ENCODE results near the gene PRR19. TPM values are rescaled to one million over a fixed set of nuclear protein-coding genes. Genes with fewer than 3 reads are reported as not detected.
A peak's percentile ranks its signal among the peaks of the same experiment; 100 is the strongest.

The PRR19 gene
- total RNA-seq, 4 donors from 2014 or later: 0.30 to 0.44 TPM; not detected in 2

DNA sequence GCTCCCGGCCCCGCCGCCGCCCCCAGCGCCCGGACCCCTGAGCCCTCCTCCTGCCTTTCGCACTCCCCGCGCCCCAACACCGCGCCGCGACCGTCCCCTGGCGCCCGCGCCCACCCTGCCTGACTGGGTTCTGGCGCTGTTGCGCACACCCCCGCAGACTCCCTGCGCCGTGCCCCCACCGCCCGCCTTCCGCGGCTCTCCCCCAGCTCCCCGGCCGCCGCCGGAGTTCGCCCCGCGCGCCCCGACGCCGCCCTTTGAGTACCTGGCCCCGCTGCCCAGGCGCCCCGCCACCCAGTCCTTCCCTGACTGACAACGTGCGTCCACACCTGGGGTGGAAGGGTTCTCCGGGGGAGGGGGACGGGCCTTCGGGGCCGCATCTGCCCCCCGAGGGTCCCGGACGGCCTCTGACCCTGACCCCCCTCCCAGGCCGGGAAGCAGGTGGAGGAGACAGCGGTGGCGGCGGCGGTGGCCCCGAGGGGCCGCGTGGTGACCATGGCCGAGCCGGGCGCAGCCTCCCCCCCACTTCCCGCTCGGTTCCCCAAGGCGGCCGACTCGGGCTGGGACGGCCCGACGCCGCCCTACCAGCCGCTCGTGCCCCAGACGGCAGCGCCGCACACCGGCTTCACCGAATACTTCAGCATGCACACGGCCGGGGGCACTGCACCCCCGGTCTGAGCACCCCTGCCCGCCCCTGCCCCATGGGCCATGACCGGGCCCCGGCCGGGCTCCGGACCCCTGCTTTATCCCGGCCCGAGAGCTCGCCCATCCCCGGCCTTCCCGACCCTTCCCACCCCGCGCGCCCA is 22.1 kb downstream of the PRR19 start:
- no peak for DNase-seq (ENCODE audit: low spot score in 2 of 2)
- Histone ChIP-seq H3K36me3 (no peaks in the 10 kb centered on the region), H3K4me3 (peak overlapping the region in 2 of 4 donors; percentile 29 to 79), H3K9me3 (no peaks in the 10 kb centered on the region), H3K4me1 (peaks cover 0 to 45% (median 22%) of the 10 kb centered on the region in 4 donors), H3K27ac (no peak overlapping the region), H3K27me3 (peaks cover 0 to 33% of the 10 kb centered on the region in 2 donors)
- 2 to 6% methylated on average over 22 to 29 of the region's 92 CpGs for WGBS, 2 donors
- no peak for TF ChIP-seq EP300 (IDR thresholded peaks at IDR 0.05)
- TF ChIP-seq, protein P1, sequence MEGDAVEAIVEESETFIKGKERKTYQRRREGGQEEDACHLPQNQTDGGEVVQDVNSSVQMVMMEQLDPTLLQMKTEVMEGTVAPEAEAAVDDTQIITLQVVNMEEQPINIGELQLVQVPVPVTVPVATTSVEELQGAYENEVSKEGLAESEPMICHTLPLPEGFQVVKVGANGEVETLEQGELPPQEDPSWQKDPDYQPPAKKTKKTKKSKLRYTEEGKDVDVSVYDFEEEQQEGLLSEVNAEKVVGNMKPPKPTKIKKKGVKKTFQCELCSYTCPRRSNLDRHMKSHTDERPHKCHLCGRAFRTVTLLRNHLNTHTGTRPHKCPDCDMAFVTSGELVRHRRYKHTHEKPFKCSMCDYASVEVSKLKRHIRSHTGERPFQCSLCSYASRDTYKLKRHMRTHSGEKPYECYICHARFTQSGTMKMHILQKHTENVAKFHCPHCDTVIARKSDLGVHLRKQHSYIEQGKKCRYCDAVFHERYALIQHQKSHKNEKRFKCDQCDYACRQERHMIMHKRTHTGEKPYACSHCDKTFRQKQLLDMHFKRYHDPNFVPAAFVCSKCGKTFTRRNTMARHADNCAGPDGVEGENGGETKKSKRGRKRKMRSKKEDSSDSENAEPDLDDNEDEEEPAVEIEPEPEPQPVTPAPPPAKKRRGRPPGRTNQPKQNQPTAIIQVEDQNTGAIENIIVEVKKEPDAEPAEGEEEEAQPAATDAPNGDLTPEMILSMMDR (IDR thresholded peaks at IDR 0.05): no peak

DNA sequence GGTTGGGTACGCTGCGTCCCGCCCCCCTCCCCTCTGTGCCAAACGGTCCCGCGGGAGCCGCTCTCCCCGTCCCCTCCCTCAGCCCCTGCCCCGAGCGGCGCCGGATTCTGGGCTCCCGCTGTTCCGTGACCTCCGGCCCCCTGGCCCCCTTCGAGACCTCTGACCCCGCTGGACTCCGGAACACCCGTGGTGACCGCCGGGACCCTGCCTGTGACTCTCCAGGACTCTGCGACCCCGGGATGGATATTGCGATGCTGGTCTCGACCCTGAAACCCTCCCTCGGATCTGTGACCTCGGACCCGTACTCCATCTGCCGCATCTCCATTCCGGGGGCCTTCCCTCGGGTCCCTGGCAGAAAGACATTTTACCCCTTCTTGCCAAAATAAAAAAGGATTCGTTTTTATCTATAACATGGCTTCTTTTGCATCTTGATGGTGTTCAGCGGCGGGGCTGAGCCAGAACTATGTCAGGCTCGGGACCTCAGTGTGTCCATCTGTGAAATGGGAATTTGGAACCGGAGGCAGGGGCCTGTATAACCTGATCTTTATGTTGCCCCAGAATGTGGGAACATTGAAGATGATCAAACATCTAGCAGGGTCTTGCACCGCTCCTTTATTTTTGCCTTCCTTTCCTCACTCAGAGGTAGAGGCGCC is 22.8 kb downstream of the PRR19 start:
- H3K27ac ChIP-seq: no peak overlapping the region
- WGBS, 2 donors: 3 to 4% methylated on average over 19 to 28 of the region's 38 CpGs
- no peaks in the 10 kb centered on the region for H3K36me3 ChIP-seq
- DNase-seq (ENCODE audit: low spot score in 2 of 2): no peak
- peak overlapping the region in 3 of 4 donors; percentile 29 to 79 (median 59) for H3K4me3 ChIP-seq
- H3K9me3 ChIP-seq: no peaks in the 10 kb centered on the region
- peaks cover 0 to 33% of the 10 kb centered on the region in 2 donors for H3K27me3 ChIP-seq
- peaks cover 0 to 52% (median 22%) of the 10 kb centered on the region in 4 donors for H3K4me1 ChIP-seq
- TF ChIP-seq POLR2A (IDR thresholded peaks at IDR 0.05): peak in 1 of 2 donors; percentile 3
- TF ChIP-seq, protein P1 (IDR thresholded peaks at IDR 0.05): peak in 2 of 5 experiments; percentile 74 to 90
- no peak for TF ChIP-seq EP300 (IDR thresholded peaks at IDR 0.05)

DNA sequence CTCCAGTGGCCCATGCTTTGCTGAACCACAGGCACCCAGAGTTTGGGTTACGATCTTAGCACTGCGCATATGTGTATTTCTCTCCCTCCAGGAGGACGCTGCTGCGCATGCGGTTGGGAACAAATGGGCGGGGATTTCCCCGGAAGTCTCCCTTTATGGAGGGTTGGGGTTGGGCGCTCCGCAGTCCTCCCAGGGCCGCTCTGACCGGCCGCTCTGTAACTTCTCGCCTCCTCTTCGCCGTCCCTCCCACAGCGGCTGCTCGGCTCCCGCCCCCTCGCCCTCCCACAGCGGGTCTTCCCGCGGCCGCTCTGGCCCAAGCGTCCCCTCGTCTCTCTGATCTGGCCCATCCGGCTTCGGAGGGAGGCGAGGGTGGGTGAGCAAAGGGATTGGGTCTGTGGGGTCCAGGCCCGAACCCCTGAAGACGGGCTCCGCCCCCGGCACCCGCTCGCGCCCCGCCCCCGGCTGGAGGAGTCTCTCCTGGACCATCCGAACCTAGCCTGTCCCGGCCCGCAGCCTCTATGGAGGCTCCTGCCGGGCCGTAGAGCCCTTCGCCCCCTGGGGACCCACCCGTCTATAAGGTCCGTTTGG is 23.5 kb downstream of the PRR19 start, which contains the start of gene MEGF8:
Gene MEGF8 (plus strand): TSS at position 328 of the 588 bp plus-strand sequence. CDS start 609 bp downstream, outside the sequence.
- H3K27ac ChIP-seq: peak within 1 kb of the TSS; percentile 21 to 91 (median 78)
- TF ChIP-seq POLR2A (IDR thresholded peaks at IDR 0.05) (peak in 1 of 2 donors; percentile 73), EP300 (IDR thresholded peaks at IDR 0.05) (peak; percentile 84 to 95)
- TF ChIP-seq, protein P1 (IDR thresholded peaks at IDR 0.05): peak in 4 of 5 experiments; percentile 4 to 92 (median 84)
- H3K9me3 ChIP-seq: no peaks in the 10 kb centered on the region
- H3K4me1 ChIP-seq: peaks cover 0 to 58% (median 22%) of the 10 kb centered on the region in 4 donors
- peak; percentile 92 to 98 for DNase-seq (ENCODE audit: low spot score in 2 of 2)
- WGBS, 2 donors: 0 to 1% methylated on average over 12 to 41 of the region's 45 CpGs
- peak within 1 kb of the TSS; percentile 59 to 82 (median 78) for H3K4me3 ChIP-seq
- H3K36me3 ChIP-seq: no peaks in the 10 kb centered on the region
- H3K27me3 ChIP-seq: peaks cover 0 to 33% of the 10 kb centered on the region in 2 donors

DNA sequence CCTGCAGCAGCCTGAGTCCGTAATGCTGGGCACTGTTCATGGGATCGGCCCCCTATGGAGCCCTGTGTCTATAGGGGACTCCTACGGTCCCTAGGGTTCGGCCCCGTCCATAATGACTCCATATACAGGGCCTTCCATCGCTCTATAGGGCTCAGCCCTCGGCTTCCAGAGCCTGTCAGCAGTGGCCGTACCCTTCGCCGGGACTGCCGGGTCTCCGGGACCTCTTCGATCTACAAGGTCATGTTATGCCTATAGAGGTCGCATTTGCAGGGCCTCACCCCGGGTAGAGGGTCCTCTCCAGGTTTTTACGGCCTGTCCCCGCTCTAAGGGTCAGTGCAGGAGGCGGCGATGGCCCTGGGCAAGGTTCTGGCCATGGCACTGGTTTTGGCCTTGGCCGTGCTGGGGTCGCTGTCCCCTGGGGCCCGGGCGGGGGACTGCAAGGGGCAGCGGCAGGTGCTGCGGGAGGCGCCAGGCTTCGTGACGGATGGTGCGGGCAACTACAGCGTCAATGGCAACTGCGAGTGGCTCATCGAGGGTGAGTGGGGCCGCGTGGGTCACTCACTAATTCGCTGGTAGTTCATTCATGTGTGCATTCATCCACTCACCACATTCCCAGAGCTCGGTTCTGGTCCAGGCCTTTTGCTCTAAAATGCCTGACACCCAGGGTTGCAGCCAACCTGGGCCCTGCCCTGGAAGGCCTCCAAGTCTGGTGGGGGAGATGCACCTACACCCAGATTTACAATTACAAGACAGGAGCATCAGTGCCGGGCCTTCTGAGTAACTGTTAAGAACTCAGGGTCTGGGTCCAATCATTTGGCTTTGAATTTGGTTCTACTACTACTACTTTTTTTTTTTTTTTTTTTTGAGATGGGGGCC is 24.2 kb downstream of the PRR19 start:
- Histone ChIP-seq H3K4me3 (peak overlapping the region; percentile 59 to 82 (median 78)), H3K27me3 (peaks cover 0 to 33% of the 10 kb centered on the region in 2 donors), H3K9me3 (no peaks in the 10 kb centered on the region), H3K27ac (peak overlapping the region; percentile 21 to 91 (median 78)), H3K4me1 (peaks cover 0 to 65% (median 29%) of the 10 kb centered on the region in 4 donors), H3K36me3 (no peaks in the 10 kb centered on the region)
- TF ChIP-seq EP300 (IDR thresholded peaks at IDR 0.05) (no peak), POLR2A (IDR thresholded peaks at IDR 0.05) (no peak)
- TF ChIP-seq, protein P1 (IDR thresholded peaks at IDR 0.05): no peak
- 4 to 6% methylated on average over 13 to 32 of the region's 37 CpGs for WGBS, 2 donors
- DNase-seq (ENCODE audit: low spot score in 2 of 2): no peak

Measured in tibial nerve (tissue), 4 donors.